ENCODE data around the gene KLB. TPM values are rescaled to one million over a fixed set of nuclear protein-coding genes. Genes with fewer than 3 reads are reported as not detected.
A peak's percentile ranks its signal among the peaks of the same experiment; 100 is the strongest.

Gene KLB
- total and polyA plus RNA-seq, 5 experiments from 2014 or later = 0.03 to 0.05 TPM; not detected in 3

DNA sequence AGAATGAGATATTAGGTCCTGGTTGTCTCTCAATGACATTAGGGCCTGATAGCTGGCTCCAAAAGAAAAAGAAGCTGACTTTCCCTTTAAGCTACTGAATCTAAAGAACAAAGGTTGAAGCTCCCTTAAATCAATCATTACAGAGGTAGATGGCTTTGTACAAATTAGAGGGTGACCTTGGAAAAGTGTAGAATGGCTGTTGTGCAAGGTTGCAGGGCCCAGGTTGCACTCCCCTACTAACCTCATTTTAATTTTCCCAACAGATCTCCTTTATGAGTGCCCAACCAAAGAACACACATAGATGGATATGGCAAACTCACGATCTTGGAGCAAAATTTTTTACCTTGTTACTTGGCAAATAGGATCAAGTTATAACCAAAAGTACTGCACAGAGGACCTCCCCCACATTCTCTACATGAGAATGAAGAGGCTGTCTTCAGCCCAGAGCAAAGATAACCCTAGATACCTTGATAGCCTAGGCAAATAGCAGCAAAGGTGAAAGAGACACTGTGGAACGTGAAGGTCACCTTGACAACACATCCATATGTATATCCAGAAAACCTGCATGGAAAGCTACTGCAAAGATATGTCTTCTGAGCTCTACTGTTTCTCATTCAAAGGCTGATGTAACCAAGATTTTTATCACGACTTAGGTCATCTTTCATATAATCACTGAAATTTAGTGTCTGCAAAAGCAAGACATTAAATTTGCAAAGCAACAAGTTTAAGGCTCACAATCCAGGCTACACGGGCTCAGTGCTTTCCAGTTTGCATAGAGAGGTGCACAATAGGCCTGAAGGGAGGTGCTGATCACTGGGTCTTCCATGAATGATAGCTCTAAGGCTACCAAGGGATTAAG lies 23.0 kb downstream of the KLB start:
- POLR2A ChIA-PET = no interaction called here
- no peaks in the 10 kb centered on the region for H3K27me3 Mint-ChIP-seq
- H3K9me3 Mint-ChIP-seq = no peaks in the 10 kb centered on the region
- no peak overlapping the region for H3K27ac Mint-ChIP-seq
- ATAC-seq (no peak), DNase-seq (no peak)
- no peaks in the 10 kb centered on the region for H3K36me3 Mint-ChIP-seq
- H3K4me1 Mint-ChIP-seq = no peaks in the 10 kb centered on the region
- no peak overlapping the region for H3K4me3 Mint-ChIP-seq

DNA sequence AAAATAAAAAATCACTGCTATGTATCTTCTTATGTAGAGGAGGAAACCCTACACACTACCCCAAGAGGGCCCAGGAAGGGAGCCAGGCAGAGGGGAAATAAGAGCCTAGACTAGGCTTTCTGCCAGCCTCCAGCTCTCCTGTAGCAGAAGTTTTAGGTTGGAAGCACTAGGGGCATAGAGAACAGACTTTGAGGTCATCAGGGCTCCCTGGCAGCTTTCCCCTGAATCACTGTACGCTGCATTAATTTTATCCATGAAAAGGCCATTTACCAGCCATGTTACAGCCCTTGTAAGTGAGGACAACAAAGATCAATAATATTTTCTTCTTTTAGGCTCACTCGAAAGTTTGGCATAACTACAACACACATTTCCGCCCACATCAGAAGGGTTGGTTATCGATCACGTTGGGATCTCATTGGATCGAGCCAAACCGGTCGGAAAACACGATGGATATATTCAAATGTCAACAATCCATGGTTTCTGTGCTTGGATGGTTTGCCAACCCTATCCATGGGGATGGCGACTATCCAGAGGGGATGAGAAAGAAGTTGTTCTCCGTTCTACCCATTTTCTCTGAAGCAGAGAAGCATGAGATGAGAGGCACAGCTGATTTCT lies 27.3 kb downstream of the KLB start:
- no peak overlapping the region for H3K4me3 Mint-ChIP-seq
- no peaks in the 10 kb centered on the region for H3K4me1 Mint-ChIP-seq
- POLR2A ChIA-PET = no interaction called here
- no peak overlapping the region for H3K27ac Mint-ChIP-seq
- H3K27me3 Mint-ChIP-seq = no peaks in the 10 kb centered on the region
- no peaks in the 10 kb centered on the region for H3K9me3 Mint-ChIP-seq
- H3K36me3 Mint-ChIP-seq = no peaks in the 10 kb centered on the region
- ATAC-seq = no peak
- DNase-seq = no peak

DNA sequence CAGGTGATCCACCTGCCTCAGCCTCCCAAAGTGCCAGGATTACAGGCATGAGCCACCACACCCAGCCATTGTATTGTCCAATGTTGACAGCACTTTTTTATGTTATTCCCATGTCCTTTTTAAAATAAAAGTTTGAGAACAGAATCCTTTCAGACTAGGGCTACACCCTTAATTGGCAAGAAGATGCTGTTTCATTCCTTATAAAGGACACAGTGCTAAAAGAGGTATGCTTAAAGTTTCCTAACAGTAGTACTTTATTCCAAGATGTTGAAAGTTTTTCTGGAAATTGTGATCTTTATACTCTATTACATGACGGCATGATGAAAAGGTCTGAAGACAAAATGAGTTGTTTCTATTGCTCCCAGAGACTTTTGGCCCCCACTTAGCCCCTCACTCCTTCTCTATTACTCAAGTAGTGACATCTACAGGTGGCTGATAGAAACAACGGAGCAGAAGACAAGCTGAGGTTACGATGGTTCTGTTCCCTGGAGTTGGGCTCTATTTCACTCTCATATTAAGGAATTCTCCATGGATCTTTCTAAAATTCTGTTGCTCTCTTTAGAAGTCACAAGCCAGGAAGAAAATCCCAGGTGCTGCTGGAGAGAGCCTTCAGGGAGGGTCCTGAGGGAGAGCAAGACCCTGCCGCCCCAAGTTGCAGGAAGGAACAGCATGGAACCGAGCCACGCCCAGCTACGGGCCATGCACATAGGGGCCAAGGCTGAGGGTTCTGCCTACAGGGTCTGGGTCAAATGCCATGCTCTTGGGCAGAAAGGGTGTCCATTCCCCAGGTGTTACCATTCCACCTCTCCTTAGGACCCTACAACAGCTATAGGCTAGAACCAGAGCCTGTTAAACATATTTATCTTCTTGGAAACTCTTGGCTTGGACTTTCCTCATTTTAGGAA lies 29.2 kb downstream of the KLB start:
- Mint-ChIP-seq H3K27ac (no peak overlapping the region), H3K4me3 (no peak overlapping the region), H3K4me1 (no peaks in the 10 kb centered on the region), H3K9me3 (no peaks in the 10 kb centered on the region), H3K36me3 (no peaks in the 10 kb centered on the region), H3K27me3 (no peaks in the 10 kb centered on the region)
- no peak for ATAC-seq
- POLR2A ChIA-PET = no interaction called here
- DNase-seq = no peak

DNA sequence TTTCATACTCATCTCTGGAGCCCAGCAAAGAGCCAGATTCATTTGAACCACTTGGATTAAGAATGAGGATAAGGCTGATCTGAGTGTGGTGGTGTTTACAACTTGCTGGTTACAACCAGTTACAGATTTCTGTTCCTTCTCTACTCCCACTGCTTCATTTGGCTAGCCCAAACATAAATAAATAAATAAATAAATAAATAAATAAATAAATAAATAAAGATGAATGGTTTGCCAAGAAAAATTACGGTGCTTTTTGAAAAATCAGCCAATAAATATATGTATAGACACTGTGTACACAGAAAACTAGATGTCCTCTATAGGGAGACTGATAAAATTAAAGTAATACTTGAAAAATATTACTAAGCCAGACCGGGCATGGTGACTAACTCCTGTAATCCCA lies 34.9 kb downstream of the KLB start:
- no peaks in the 10 kb centered on the region for H3K27me3 Mint-ChIP-seq
- DNase-seq (no peak), ATAC-seq (no peak)
- H3K27ac Mint-ChIP-seq = no peak overlapping the region
- H3K36me3 Mint-ChIP-seq = no peaks in the 10 kb centered on the region
- no peak overlapping the region for H3K4me3 Mint-ChIP-seq
- no peaks in the 10 kb centered on the region for H3K9me3 Mint-ChIP-seq
- POLR2A ChIA-PET = interaction anchor here (0.6 to 1.4 kb wide), 2 partner anchors 17 to 19 kb away, joined by 3 read pairs; partner anchors contain the start of genes LIAS and RPL9
- H3K4me1 Mint-ChIP-seq = no peaks in the 10 kb centered on the region

DNA sequence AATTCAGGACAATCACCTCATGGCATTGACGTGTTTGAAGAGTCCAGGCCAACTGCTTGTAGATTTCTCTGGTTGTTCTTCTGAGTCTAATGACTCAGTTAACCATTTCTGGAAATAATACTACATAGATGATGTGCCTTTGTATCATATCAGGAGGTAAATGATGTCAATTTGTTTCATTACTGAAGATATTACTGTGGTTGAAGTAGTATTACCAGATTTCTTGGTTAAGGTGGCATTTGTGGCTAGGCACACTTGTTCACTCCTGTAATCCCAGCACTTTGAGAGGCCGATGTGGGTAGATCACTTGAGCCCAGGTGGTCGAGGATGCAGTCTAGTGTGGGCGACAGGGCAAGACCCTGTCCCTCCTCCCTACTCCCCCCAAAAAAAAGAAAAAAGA lies 36.3 kb downstream of the KLB start:
- POLR2A ChIA-PET = interaction anchor here (1.9 kb wide), 1 partner anchor 15 kb away, joined by 4 read pairs; the partner anchor contains the start of genes LIAS and RPL9
- Mint-ChIP-seq H3K27me3 (no peaks in the 10 kb centered on the region), H3K4me3 (no peak overlapping the region), H3K36me3 (no peaks in the 10 kb centered on the region), H3K9me3 (no peaks in the 10 kb centered on the region), H3K4me1 (peaks cover 0 to 10% (median 5%) of the 10 kb centered on the region in 4 donors), H3K27ac (peak overlapping the region in 1 of 10 donors; percentile 37)
- DNase-seq (no peak), ATAC-seq (no peak)

DNA sequence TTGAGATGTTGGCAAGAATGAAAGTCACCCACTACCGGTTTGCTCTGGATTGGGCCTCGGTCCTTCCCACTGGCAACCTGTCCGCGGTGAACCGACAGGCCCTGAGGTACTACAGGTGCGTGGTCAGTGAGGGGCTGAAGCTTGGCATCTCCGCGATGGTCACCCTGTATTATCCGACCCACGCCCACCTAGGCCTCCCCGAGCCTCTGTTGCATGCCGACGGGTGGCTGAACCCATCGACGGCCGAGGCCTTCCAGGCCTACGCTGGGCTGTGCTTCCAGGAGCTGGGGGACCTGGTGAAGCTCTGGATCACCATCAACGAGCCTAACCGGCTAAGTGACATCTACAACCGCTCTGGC lies 39.7 kb downstream of the KLB start:
- Mint-ChIP-seq H3K4me1 (peaks cover 3 to 11% (median 8%) of the 10 kb centered on the region in 4 donors), H3K27me3 (no peaks in the 10 kb centered on the region), H3K9me3 (no peaks in the 10 kb centered on the region), H3K36me3 (peaks cover 0 to 18% (median 0%) of the 10 kb centered on the region in 3 donors), H3K4me3 (peak overlapping the region in 6 of 10 donors; percentile 58 to 84 (median 74)), H3K27ac (peak overlapping the region in 4 of 10 donors; percentile 19 to 74 (median 68))
- no peak for ATAC-seq
- no peak for DNase-seq
- POLR2A ChIA-PET = interaction anchor here (0.6 to 3.5 kb wide), 3 partner anchors 11 to 82 kb away, joined by 3 to 26 read pairs (median 4); partner anchors contain the start of genes LIAS and RPL9

DNA sequence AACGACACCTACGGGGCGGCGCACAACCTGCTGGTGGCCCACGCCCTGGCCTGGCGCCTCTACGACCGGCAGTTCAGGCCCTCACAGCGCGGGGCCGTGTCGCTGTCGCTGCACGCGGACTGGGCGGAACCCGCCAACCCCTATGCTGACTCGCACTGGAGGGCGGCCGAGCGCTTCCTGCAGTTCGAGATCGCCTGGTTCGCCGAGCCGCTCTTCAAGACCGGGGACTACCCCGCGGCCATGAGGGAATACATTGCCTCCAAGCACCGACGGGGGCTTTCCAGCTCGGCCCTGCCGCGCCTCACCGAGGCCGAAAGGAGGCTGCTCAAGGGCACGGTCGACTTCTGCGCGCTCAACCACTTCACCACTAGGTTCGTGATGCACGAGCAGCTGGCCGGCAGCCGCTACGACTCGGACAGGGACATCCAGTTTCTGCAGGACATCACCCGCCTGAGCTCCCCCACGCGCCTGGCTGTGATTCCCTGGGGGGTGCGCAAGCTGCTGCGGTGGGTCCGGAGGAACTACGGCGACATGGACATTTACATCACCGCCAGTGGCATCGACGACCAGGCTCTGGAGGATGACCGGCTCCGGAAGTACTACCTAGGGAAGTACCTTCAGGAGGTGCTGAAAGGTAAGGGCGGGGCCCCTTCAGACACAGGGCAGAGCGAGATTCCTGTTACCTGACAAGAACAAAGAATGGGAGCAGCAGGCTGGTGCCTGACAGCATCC lies 40.3 kb downstream of the KLB start:
- peak; percentile 87 to 91 for ATAC-seq
- peaks cover 4 to 11% (median 9%) of the 10 kb centered on the region in 4 donors for H3K4me1 Mint-ChIP-seq
- H3K27ac Mint-ChIP-seq = peak overlapping the region in 8 of 10 donors; percentile 8 to 83 (median 71)
- DNase-seq = peak; percentile 27 to 80 (median 43)
- no peaks in the 10 kb centered on the region for H3K27me3 Mint-ChIP-seq
- H3K4me3 Mint-ChIP-seq = peak overlapping the region; percentile 58 to 84 (median 71)
- H3K36me3 Mint-ChIP-seq = peaks cover 0 to 23% (median 1%) of the 10 kb centered on the region in 3 donors
- no peaks in the 10 kb centered on the region for H3K9me3 Mint-ChIP-seq
- POLR2A ChIA-PET = interaction anchor here (0.6 to 3.5 kb wide), 3 partner anchors 11 to 82 kb away, joined by 3 to 26 read pairs (median 4); partner anchors contain the start of genes LIAS and RPL9

DNA sequence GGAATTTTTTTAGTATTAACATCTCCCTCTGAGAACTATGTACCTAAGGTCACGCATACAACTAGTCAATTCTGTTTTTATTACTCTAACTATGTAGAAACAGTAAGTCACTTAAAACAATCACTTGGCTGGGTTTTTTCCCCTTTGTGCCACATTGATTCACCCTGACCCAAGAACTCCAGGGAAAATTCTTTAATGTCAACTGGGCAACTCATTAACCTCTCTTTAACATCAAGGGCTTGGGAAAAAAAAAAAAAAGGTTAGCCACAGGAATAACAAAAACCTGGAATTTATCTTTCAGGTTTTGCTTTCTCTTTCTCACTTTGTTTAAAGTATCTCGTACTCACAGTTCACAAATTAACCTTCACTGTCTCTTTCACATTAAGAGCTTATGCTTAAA lies 43.9 kb downstream of the KLB start:
- ATAC-seq (no peak), DNase-seq (no peak)
- Mint-ChIP-seq H3K36me3 (peaks cover 3 to 59% (median 17%) of the 10 kb centered on the region in 3 donors), H3K4me1 (peaks cover 8 to 18% (median 16%) of the 10 kb centered on the region in 4 donors), H3K4me3 (no peak overlapping the region), H3K27me3 (no peaks in the 10 kb centered on the region), H3K27ac (peak overlapping the region in 7 of 10 donors; percentile 0 to 79 (median 59)), H3K9me3 (no peaks in the 10 kb centered on the region)
- POLR2A ChIA-PET = interaction anchor here (0.7 kb wide), 1 partner anchor 483 kb away, joined by 3 read pairs; no protein-coding TSS in a partner anchor

DNA sequence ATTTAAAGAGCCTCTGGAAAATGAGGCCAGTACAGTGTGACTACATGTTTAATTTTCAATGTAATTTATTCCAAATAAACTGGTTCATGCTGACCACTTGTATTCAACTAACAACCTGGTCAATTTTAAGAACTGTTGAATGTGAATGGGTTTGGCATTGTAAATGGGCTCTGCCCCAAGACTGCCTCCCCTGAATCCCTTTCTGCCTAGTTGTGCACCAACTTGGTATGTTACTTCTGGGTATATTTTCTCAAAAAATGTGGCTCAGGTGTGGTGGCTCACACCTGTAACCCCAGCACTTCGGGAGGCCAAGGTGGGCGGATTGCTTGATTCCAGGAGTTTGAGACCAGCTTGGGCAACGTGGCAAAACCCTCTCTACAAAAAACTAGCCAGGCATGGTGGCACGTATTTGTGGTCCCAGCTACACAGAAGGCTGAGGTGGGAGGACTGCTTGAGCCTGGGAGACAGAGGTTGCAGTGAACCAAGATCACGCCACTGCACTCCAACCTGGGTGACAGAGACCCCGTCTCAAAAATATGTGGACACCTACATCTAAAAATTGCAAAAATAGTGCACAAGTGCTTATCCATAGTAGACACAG lies 44.8 kb downstream of the KLB start:
- peaks cover 3 to 68% (median 18%) of the 10 kb centered on the region in 3 donors for H3K36me3 Mint-ChIP-seq
- H3K4me3 Mint-ChIP-seq = no peak overlapping the region
- peak overlapping the region in 5 of 10 donors; percentile 4 to 59 (median 39) for H3K27ac Mint-ChIP-seq
- ATAC-seq (no peak), DNase-seq (no peak)
- H3K27me3 Mint-ChIP-seq = no peaks in the 10 kb centered on the region
- POLR2A ChIA-PET = interaction anchor here (0.5 to 0.7 kb wide), 2 partner anchors 482 to 784 kb away, joined by 3 read pairs; no protein-coding TSS in a partner anchor
- peaks cover 8 to 26% (median 21%) of the 10 kb centered on the region in 4 donors for H3K4me1 Mint-ChIP-seq
- H3K9me3 Mint-ChIP-seq = no peaks in the 10 kb centered on the region

DNA sequence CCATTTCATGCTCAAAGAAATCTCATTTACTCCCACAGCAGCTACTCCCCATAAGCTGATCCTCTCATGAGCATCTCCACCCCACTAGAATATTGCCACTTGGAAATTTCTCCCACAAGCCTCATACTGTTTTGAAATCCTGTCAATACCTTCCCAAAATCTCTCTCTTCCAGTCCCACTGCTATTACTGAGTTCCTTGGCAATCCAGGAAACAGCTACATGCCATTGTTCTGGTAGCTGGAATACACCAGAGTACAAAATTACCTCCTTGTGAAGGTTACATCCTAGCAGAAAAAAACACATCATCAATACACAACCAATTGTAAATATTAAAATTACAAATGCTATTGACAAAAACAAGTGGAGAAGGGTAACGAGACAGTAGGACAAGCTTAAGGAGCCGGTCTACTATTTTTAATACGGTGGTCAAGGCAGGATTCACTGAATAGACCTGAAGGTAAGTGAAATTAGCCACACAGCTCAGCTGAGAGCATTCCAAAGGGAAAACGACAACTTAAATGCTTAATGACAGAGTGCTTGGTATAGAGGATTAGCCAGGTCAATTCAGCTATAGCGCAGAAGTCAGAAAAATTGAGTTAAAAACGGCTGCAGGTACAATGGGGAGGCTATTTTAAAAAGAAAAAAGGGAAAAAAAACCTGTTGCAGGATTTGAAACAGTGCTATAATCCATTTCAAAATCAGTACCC lies 45.6 kb downstream of the KLB start:
- H3K27me3 Mint-ChIP-seq = no peaks in the 10 kb centered on the region
- H3K36me3 Mint-ChIP-seq = peaks cover 8 to 76% (median 24%) of the 10 kb centered on the region in 3 donors
- POLR2A ChIA-PET = interaction anchor here (0.5 kb wide), 1 partner anchor 783 kb away, joined by 3 read pairs; no protein-coding TSS in a partner anchor
- no peaks in the 10 kb centered on the region for H3K9me3 Mint-ChIP-seq
- DNase-seq (no peak), ATAC-seq (peak in 1 of 2 donors; percentile 7)
- H3K4me3 Mint-ChIP-seq = no peak overlapping the region
- H3K27ac Mint-ChIP-seq = peak overlapping the region in 5 of 10 donors; percentile 4 to 39 (median 15)
- peaks cover 12 to 29% (median 26%) of the 10 kb centered on the region in 4 donors for H3K4me1 Mint-ChIP-seq

All from naive thymus-derived CD8-positive, alpha-beta T cell (primary cell).